Uterus (tissue), 2 donors: Measurements from ENCODE around the gene LMBRD1.

ENCODE experiments used
- CTCF ChIP-seq, 4 experiments: fragments of 200-600 bp in 2 of 4; fragments of 450-650 bp in 2 of 4; sonication (generic) in 2 of 4; IDR thresholded peaks; one replicate each; pipeline ENCODE4 v1.5.1; 2016 to 2019; ENCODE audit warnings: antibody characterized with exemption in 4 of 4, mild to moderate bottlenecking in 2 of 4, moderate library complexity in 1 of 4
- POLR2A ChIP-seq, 2 donors: fragments of 450-650 bp; IDR thresholded peaks; one replicate each; pipeline ENCODE4 v1.6.1; 2016; ENCODE audit warnings: antibody characterized with exemption in 2 of 2, mild to moderate bottlenecking in 1 of 2, moderate library complexity in 1 of 2

- TF ChIP-seq POLR2A (IDR thresholded peaks at IDR 0.05) (no peak), CTCF (IDR thresholded peaks at IDR 0.05) (no peak)
These were observed 16.1 kb upstream of the LMBRD1 start for GRCh38 chr6:69812746-69813427.
